ENCODE measurements around the gene LPP. TPM values are rescaled to one million over a fixed set of nuclear protein-coding genes. Genes with fewer than 3 reads are reported as not detected.
A peak's percentile ranks its signal among the peaks of the same experiment; 100 is the strongest.

The LPP gene
- total and polyA plus RNA-seq, 8 donors: 4.9 to 84.4 (median 45.9) TPM

DNA sequence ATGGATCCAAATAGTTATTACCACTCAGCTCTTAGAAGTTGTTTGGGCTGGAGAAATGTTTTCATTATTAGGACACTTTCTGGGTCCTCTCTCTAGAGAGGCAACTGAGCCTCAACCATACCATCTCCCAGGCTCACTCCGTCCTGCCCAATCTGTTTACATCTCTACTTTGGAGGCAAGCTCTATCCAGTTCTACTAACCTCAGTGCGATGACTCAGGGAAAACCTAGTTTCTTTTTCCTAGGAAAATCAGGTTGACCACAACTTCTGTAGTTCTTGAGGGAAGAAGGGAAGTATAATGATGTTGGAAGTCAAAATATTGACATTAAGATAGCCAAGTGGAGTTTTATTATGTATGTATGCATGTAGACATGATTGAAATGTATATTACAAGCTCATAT is 40.4 kb downstream of the LPP start:
- Histone ChIP-seq H3K4me3 (no peak overlapping the region), H3K27me3 (no peaks in the 10 kb centered on the region), H3K27ac (no peak overlapping the region), H3K4me1 (peaks cover 0 to 5% (median 4%) of the 10 kb centered on the region in 3 donors), H3K9me3 (no peaks in the 10 kb centered on the region), H3K36me3 (no peaks in the 10 kb centered on the region)
- no peak for ATAC-seq
- TF ChIP-seq, protein P1, sequence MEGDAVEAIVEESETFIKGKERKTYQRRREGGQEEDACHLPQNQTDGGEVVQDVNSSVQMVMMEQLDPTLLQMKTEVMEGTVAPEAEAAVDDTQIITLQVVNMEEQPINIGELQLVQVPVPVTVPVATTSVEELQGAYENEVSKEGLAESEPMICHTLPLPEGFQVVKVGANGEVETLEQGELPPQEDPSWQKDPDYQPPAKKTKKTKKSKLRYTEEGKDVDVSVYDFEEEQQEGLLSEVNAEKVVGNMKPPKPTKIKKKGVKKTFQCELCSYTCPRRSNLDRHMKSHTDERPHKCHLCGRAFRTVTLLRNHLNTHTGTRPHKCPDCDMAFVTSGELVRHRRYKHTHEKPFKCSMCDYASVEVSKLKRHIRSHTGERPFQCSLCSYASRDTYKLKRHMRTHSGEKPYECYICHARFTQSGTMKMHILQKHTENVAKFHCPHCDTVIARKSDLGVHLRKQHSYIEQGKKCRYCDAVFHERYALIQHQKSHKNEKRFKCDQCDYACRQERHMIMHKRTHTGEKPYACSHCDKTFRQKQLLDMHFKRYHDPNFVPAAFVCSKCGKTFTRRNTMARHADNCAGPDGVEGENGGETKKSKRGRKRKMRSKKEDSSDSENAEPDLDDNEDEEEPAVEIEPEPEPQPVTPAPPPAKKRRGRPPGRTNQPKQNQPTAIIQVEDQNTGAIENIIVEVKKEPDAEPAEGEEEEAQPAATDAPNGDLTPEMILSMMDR (IDR thresholded peaks at IDR 0.05): no peak
- intact Hi-C loops (cut with DNase I): no loop called here
- FAIRE-seq: no peak
- WGBS, 2 donors: 94 to 95% methylated on average over 2 of the region's 2 CpGs
- no peak for DNase-seq

DNA sequence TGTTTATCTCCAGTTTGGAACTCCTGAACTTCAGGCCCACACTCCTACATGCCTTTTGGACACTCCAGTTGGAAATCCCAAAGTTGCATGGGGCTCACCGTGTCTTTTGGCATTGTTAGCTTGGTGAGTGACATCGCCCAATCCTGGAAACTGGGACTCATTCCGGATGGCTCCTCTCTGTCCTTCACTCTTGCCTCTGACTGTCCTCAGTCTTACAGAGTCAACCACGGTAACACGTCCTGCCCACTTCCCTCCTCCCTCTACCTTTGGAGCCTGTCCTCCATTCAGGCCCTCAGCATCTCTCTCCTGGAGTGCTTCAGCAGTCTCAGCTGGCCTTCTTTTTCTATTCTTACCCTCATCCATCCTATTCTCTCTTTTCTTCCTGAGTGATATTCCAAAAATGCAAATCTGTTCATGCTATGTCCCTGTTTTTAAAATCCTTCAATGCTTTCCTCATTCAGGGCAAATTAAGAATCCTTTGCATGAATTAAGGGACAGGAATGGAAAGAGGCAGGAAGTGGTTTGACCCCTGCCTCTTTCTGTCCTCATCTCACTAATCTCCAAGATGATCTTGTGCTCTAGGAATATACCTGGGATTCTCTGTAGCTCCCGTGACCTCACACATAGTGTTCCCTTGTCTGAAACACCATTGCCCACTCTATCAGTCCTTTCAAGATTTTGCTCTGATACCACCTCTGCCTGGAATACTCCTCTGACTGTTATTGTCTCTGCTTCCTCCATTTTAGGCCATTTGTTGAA is 42.5 kb downstream of the LPP start:
- TF ChIP-seq, protein P1 (IDR thresholded peaks at IDR 0.05): no peak
- H3K4me3 ChIP-seq: no peak overlapping the region
- no peak for DNase-seq
- 91 to 94% methylated on average over 6 of the region's 6 CpGs for WGBS, 2 donors
- FAIRE-seq: no peak
- no peak overlapping the region for H3K27ac ChIP-seq
- ATAC-seq: no peak
- no peaks in the 10 kb centered on the region for H3K9me3 ChIP-seq
- no peaks in the 10 kb centered on the region for H3K36me3 ChIP-seq
- H3K4me1 ChIP-seq: no peaks in the 10 kb centered on the region
- no peaks in the 10 kb centered on the region for H3K27me3 ChIP-seq
- intact Hi-C loops (cut with DNase I): no loop called here

DNA sequence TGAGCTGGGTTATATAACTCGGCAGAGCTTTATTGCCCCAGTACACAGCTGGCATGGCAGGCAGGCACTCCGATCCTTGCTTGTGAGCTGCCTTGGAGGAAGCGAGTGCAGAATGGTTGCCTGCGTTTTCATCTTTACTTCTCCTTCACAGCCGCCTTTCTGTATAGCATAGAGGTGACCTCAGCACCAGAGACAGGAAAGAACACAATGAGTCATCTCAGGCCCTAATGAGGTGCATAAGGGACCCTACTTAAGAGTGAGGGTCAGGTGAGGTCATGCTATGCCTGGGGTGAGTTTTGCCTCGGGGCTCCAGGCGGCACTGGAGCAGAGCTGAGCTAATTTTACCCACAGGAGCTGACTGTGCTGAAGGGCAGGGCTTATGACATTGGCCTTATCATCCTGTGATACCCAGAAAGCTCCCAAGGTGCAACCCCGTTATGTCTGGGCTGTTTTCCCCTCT is 43.5 kb downstream of the LPP start:
- DNase-seq (no peak), ATAC-seq (peak in 2 of 4 donors; percentile 10 to 22), FAIRE-seq (no peak)
- Histone ChIP-seq H3K36me3 (no peaks in the 10 kb centered on the region), H3K27ac (no peak overlapping the region), H3K27me3 (no peaks in the 10 kb centered on the region), H3K9me3 (no peaks in the 10 kb centered on the region), H3K4me3 (no peak overlapping the region), H3K4me1 (no peaks in the 10 kb centered on the region)
- intact Hi-C loops (cut with DNase I): no loop called here
- 90 to 94% methylated on average over 8 of the region's 8 CpGs for WGBS, 2 donors
- TF ChIP-seq, protein P1 (IDR thresholded peaks at IDR 0.05): no peak

DNA sequence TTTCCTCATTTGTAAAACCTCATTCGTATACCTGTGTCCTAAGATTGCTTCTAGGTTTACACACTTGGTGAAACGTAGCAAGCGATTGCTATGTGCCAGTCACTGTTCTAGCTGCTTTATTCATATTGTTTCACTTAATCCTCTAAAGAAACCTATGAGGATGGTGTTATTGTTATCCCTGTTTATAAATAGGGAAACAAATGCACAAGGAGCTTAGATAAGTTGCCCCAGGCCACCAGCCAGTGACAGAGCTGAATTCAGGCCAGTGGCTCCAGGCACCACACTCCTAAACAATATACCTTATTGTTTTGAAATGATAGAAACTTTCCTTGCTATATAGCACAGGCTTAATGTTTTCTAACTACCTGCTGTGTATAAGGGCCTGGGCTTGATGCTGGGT is 44.0 kb downstream of the LPP start:
- H3K27ac ChIP-seq: no peak overlapping the region
- no peaks in the 10 kb centered on the region for H3K9me3 ChIP-seq
- TF ChIP-seq, protein P1 (IDR thresholded peaks at IDR 0.05): no peak
- intact Hi-C loops (cut with DNase I): no loop called here
- ATAC-seq: no peak
- WGBS, 2 donors: 94% methylated on average over 3 of the region's 3 CpGs
- H3K4me1 ChIP-seq: no peaks in the 10 kb centered on the region
- no peaks in the 10 kb centered on the region for H3K36me3 ChIP-seq
- DNase-seq: no peak
- H3K4me3 ChIP-seq: no peak overlapping the region
- no peaks in the 10 kb centered on the region for H3K27me3 ChIP-seq
- FAIRE-seq: no peak

DNA sequence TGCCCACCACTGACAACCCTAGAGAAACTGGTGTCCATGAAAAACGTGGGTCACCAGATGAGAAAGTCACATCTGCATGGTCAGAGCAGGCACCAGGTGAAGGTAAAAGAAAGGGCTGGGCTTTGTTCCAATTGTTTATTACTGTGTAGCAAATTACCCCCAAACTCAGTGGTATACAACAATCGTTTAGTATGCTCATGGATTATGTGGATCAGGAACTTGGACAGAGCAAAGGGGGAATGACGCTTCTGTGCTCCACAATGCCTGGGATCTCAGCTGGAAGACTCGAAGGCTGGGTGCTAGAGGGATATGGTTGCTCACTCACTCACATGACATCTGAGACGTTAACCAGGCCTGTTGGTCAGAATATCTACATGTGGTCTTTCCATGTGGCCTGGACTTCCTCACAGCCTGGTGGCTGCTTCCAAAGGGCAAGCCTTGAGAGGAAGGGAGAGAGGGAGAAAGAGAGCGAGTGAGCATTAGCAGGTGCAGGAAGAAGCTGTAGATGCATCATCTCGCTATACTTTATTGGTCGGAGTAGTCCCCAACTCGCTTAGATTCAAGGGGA is 44.9 kb downstream of the LPP start:
- intact Hi-C loops (cut with DNase I): no loop called here
- DNase-seq: no peak
- ATAC-seq: no peak
- no peak for FAIRE-seq
- Histone ChIP-seq H3K4me1 (no peaks in the 10 kb centered on the region), H3K27me3 (no peaks in the 10 kb centered on the region), H3K36me3 (no peaks in the 10 kb centered on the region), H3K27ac (no peak overlapping the region), H3K9me3 (no peaks in the 10 kb centered on the region), H3K4me3 (no peak overlapping the region)
- WGBS, 2 donors: 80 to 84% methylated on average over 9 of the region's 9 CpGs
- TF ChIP-seq, protein P1 (IDR thresholded peaks at IDR 0.05): no peak
